HG03139 (cell line): ENCODE measurements around the gene ATXN7L3B.
"Not testable (repeated sequence)": the region's sequence is repeated elsewhere in the genome, so short reads cannot be mapped to it uniquely, and the experiment has no call there.

Experiments used
- ATAC-seq: cut with Tn5 transposase; IDR thresholded peaks from one replicate; pipeline ENCODE4 v1.9.1; 2021; ENCODE audit not compliant: unreplicated experiment

Gene ATXN7L3B

GRCh38 chr12:74537707-74538385 is at the start of gene ATXN7L3B:
Gene ATXN7L3B (plus strand): TSS chr12:74537835. CDS start chr12:74538113, 278 bp downstream.
- peak; percentile 96 for ATAC-seq

- ATAC-seq = peak; percentile 37
Measured at GRCh38 chr12:74488134-74488533, 49.5 kb upstream of the ATXN7L3B start.

- ATAC-seq = no peak
Measured at GRCh38 chr12:74489543-74489942, 48.1 kb upstream of the ATXN7L3B start.

- peak; percentile 78 for ATAC-seq
Measured at GRCh38 chr12:74490390-74491064, 47.1 kb upstream of the ATXN7L3B start.

DNA sequence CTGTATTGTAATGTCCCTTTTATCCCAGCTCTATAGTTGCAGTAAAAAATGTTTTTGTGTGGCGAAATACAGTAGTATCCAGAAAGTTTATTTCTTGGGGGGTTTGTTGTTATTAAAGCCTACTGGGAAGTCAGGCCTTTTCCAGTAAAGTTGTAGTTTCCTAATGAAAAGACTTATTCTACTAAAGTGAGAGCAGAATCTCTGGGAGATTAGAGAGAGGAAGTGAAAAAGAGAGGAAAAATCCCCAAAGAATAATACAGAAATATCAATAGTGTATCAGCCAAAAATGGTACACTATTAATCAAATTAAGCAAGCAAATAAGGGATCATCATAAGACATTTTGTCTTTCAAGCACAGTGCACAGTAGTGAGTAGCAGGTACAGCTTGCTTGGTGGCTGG is 46.3 kb upstream of the ATXN7L3B start:
- ATAC-seq = no peak

DNA sequence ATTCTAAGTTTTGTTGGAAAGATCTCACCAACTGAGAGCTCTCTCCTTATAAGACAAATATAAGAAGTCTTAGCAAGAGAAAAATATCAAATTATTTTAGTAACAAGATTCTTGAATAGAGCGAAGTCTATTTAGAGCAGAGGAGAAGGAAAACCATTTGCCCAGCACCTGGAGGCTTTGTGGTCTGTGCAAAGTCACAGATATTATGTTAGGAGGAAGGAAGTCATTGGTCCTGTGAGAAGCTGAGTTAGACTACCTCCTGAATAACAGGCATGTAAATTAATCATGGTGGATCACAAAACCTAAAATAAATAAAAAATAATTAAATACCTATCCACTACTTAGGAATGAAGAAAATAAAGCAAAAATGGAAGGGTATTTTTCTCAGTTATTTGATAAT is 38.4 kb upstream of the ATXN7L3B start:
- ATAC-seq = peak; percentile 57

DNA sequence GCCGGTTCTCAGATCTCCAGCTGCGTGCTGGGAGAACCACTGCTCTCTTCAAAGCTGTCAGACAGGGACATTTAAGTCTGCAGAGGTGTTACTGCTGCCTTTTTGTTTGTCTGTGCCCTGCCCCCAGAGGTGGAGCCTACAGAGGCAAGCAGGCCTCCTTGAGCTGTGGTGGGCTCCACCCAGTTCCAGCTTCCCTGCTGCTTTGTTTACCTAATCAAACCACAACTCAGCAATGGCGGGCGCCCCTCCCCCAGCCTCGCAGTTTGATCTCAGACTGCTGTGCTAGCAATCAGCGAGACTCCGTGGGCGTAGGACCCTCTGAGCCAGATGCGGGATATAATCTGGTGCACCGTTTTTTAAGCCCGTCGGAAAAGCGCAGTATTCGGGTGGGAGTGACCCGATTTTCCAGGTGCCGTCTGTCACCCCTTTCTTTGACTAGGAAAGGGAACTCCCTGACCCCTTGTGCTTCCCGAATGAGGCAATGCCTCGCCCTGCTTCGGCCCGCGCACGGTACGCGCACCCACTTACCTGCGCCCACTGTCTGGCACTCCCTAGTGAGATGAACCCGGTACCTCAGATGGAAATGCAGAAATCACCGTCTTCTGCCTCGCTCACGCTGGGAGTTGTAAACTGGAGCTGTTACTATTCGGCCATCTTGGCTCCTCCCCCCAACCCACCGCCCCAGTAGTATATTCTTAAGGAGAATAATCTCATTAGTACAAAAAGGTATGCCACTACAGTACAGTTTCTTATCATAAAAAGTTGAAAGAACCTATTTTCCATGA is 28.6 kb upstream of the ATXN7L3B start:
- not testable (repeated sequence) for ATAC-seq

DNA sequence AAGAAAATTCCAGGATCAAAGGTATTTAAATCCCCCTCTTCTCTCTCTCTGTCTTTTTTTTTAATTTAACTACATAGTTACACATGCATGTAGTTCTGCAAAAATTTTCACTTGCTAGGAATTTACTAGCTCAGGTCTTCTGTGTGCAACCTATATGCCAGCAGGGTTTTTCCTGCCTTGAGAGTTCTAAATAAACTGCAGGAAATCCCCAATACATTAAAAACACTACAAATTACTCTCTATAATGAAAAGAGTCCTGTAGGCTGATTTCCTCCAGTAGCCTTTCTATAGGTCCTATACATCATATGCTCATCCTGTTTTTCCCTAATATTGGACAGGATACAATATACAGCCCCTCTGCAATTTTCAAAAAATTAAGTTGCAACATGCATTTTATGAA is 27.7 kb upstream of the ATXN7L3B start:
- ATAC-seq = no peak

- ATAC-seq = no peak
Measured at GRCh38 chr12:74514098-74514872, 23.4 kb upstream of the ATXN7L3B start.

GRCh38 chr12:74515849-74516248 is 21.8 kb upstream of the ATXN7L3B start:
- ATAC-seq = no peak

DNA sequence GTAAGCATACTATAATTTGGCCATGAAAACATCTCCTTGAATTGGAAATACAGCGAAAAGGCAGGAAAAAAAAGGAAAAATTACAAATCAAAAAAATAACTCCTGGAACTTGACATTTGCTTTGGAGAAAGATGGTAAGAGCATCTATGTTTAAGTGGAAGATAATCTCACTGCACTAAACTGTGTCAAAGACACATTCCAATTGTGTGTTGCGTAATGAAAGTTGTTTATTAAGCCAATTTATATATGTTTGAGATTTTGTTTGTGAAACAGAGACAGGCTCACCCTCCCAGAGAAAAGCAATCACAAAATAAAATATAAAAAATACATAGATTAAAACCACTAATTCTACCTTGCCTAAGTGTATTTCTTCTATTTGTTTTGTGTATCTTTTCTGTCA is 11.1 kb upstream of the ATXN7L3B start:
- no peak for ATAC-seq

DNA sequence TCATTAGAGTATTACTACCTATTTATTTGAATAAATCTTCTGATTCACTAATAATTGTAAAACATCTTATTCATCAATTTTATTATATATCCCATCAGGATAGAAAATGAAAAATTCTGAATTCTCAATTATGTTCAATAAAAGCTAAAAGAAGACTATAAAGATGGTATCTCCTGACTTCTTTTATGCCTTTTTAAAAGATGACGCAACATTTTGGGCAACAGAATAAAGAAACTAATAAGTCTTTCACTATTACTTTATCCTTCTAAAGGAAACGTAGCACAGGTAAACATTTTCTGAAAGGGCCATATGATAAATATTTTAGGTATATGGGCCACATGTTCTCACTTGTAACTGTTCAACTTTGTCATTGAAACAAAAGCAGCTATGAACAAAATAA is 10.1 kb upstream of the ATXN7L3B start:
- no peak for ATAC-seq

GRCh38 chr12:74530676-74531075 is 7.0 kb upstream of the ATXN7L3B start:
- no peak for ATAC-seq

- no peak for ATAC-seq
Measured at GRCh38 chr12:74535536-74535935, 2.1 kb upstream of the ATXN7L3B start.

- peak; percentile 51 for ATAC-seq
Measured at GRCh38 chr12:74537126-74537706, 419 bp upstream of the ATXN7L3B start.

- no peak for ATAC-seq
Measured at GRCh38 chr12:74538491-74539258, 1.0 kb downstream of the ATXN7L3B start.

DNA sequence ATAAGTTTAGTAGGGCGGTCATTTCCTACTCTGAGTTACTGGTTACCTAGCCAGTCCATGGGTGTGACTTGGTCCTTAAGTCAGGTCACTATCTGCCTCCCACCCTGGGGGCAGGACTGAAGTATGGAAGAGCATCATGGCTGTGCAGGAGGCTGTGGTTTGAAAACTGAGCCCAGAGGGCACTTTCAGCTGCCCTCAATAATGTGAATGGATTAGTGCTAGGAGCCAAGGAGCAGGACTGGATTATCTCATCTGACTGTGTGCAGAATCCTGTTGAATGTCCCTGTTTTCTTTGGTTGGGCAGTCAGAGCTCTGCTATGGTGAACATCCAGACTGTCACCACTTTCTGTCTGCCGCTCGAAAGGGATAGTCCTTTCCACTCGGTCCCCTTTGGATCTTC is 1.6 kb downstream of the ATXN7L3B start:
- ATAC-seq = no peak

GRCh38 chr12:74539765-74540526 is 2.3 kb downstream of the ATXN7L3B start:
- ATAC-seq = no peak

GRCh38 chr12:74541074-74541473 is 3.4 kb downstream of the ATXN7L3B start:
- no peak for ATAC-seq
